HG03280 (cell line): ENCODE data around the gene CFAP69.
"Not testable (repeated sequence)": the region's sequence is repeated elsewhere in the genome, so short reads cannot be mapped to it uniquely, and the experiment has no call there.

Source experiments
- ATAC-seq: cut with Tn5 transposase; IDR thresholded peaks from one replicate; pipeline ENCODE4 v1.9.1; 2021; ENCODE audit warnings: mild to moderate bottlenecking, moderate library complexity; ENCODE audit not compliant: unreplicated experiment

CFAP69 gene

DNA sequence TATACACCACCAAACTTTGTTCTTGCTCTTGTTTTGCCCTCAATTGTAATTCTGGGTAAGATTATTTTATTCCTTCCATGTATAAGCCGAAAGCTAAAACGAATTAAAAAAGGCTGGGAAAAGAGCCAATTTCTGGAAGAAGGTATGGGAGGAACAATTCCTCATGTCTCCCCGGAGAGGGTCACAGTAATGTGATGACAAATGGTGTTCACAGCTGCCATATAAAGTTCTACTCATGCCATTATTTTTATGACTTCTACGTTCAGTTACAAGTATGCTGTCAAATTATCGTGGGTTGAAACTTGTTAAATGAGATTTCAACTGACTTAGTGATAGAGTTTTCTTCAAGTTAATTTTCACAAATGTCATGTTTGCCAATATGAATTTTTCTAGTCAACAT is 12.5 kb upstream of the CFAP69 start:
- ATAC-seq = no peak

DNA sequence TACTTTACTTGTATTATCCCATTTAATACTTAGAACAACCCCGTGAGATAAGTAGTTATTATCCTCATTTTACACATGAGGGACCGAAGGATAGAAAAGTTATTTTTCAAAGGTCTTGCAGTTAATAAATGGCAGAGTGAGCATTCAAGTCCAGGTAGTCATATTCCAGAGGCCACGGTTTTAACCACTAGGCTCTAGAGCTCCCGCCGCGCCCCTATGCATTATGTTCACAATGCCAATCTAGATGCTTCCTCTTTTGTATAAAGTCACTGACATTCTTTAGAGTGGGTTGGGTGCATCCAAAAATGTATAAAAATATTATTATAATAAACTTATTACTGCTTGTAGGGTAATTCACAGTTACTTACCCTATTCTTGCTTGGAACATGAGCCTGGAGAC is 11.4 kb upstream of the CFAP69 start:
- no peak for ATAC-seq

- no peak for ATAC-seq
Observed at GRCh38 chr7:90236721-90237289, 8.2 kb upstream of the CFAP69 start.

DNA sequence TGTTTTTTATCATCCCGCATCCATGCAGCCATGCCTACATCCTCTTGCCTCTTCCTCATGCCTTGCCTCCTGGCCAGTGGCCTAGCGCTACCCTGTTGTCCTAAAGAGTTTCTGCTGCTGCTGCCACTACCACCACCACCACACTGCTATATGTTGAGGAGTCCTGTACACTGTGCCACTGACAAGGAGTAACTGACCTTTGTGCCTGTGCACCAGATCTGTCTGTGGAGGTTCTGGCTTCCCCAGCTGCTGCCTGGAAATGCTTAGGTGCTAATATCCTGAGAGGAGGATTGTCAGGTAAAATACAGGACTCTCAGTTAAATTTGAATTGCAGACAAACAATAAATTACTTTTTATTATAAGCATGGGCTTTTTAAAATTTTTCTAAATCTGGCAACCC is 7.0 kb upstream of the CFAP69 start:
- no peak for ATAC-seq

DNA sequence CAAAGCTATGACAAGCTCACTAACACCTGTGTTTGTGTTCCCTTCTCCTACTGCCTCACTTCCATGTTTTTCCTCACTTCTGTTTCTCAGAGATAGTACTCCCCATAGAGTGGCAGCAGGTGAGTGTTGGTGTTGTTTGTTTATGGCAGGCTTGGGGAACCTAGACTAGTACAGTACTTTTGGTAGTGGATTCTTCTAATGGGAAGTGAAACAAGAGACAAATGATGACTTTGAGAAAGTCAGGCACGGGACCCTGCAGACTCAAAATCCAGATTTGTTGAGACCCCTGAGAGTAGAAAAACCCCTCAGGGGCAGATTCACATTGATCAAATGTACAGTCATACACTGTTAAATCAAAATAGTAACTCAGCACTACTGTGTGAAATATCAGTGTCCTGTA is 6.4 kb upstream of the CFAP69 start:
- ATAC-seq = no peak

DNA sequence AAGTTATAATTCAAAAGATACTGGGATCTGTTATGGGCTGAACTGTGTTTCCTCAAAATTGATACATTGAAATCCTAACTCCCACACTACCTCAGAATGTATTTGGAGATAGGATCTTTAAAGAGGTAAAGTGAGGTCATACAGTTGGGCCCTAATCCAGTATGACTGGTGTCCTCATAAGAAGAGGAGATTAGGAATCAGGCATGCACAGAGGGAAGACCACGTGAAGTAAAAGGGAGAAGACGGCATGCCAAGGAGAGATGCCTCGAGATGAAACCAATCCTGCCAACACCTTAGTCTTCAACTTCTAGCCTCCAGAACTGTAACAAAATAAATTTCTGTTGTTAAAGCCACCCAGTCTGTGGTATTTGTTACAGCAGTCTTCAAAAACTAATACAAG is 5.9 kb upstream of the CFAP69 start:
- ATAC-seq = no peak

DNA sequence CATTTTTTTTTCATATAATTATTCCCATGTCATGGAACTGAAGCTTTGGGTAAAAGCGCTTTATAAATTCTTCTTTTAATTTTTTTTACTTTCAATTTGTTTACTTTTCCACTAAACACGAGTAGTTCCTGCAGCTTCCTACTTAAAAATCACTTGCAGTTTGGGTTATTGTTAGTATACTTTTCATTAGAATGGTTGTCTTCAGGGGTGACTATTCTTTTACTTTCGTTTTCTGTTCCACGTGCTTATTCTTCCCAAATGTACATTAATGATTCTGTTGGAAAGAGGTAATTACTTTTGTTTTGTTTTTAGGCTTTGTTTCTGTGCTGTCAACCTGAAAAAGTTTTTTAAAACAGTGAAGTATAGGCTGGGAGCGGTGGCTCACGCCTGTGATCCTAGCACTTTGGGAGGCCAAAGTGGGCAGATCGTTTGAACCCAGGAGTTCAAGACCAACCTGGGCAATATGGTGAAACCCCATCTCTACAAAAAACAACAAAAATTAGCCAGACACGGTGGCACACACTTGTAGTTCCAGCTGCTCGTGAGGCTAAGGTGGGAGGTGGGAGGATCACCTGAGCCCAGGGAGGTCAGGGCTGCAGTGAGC is 5.2 kb upstream of the CFAP69 start:
- ATAC-seq = no peak

DNA sequence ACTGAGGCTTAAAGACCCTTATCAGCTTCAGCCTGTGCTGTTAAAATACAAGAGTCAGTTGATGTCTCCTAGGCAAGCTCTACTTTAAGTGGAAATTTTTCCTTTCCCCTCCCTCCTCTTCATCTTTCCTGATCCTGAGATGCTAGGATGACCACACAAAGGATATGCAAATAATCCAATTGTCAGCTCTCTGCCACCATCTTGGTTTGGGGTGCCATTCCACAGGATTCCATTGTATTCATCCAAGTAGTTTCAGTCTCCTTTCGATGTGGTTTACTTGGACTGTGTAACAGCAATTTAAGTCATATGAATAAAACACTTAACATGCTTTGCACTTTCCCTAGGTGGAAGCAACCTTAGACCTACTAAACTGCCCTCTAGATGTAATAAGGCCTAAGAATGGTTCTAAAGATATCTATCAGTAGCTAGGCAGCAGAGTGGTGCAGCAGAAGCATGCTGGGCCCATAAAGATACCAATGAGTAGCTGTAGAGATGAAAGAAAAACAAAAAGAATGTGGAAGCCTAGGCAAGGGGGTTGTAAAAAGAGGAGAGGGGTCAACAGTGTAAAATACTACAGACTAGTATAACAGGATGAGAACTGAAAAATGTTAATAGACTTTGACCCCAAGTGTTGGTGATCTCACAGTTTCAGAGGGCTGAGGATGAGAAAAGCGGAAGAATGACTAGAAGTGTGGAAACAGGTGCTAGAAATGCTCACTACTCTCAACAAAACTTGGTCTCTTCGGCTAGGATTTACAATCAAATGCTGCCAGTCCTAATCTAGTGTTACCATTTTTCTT is 2.4 kb upstream of the CFAP69 start:
- peak; percentile 42 for ATAC-seq

- no peak for ATAC-seq
Observed at GRCh38 chr7:90243556-90243955, 1.4 kb upstream of the CFAP69 start.

- no peak for ATAC-seq
Observed at GRCh38 chr7:90244565-90244908, 437 bp upstream of the CFAP69 start.

DNA sequence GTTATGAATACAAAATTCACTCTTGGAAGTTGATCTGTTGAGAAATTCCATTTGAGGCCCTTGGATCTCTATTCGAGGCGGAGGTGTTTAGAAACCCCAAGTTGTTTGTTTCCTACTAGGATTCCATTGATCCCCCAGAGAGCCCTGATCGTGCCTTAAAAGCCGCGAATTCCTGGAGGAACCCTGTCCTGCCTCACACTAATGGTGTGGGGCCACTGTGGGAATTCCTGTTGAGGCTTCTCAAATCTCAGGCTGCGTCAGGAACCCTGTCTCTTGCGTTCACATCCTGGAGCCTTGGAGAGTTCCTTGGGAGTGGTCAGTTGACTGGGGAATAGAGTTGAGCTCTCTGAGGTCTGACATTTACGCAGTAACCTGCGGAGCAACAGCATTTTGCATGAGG is 1.2 kb downstream of the CFAP69 start:
- ATAC-seq = no peak

- no peak for ATAC-seq
Observed at GRCh38 chr7:90248706-90249105, 3.7 kb downstream of the CFAP69 start.

- no peak for ATAC-seq
Observed at GRCh38 chr7:90250601-90251303, 5.8 kb downstream of the CFAP69 start.

GRCh38 chr7:90251304-90251635 is 6.3 kb downstream of the CFAP69 start:
- no peak for ATAC-seq

DNA sequence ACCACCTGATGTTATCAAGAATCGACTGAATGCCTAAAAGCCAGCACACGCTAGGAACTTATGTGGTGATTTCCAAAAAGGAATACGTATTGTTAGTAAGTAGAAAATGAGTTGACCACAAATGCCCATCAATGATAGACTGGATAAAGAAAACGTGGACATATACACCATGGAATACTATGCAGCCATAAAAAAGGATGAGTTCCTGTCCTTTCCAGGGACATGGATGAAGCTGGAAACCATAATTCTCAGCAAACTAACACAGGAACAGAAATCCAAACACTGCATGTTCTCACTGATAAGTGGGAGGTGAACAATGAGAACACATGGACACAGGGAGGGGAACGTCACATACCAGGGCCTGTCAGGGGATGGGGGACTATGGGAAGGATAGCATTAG is 11.0 kb downstream of the CFAP69 start:
- ATAC-seq = not testable (repeated sequence)

DNA sequence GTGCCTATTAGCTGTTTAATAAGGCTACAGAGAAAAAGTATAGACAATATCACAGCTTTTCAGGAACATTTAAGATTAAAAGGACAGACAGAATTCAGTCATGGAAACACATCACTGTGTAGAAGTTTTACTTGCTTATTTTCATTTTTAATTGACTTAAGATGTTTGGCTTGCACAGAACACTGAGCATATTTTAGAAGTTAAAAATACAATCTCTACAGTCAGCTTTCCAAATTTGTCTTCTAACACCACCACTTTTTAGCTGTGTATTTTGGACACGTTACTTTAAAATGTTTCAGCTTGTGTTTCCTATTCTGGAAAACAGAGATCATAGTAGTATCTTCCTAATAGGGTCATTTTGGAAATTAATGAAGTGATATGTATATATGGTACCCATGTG is 11.8 kb downstream of the CFAP69 start:
- ATAC-seq = no peak

GRCh38 chr7:90261441-90261840 is 16.5 kb downstream of the CFAP69 start:
- ATAC-seq = no peak

DNA sequence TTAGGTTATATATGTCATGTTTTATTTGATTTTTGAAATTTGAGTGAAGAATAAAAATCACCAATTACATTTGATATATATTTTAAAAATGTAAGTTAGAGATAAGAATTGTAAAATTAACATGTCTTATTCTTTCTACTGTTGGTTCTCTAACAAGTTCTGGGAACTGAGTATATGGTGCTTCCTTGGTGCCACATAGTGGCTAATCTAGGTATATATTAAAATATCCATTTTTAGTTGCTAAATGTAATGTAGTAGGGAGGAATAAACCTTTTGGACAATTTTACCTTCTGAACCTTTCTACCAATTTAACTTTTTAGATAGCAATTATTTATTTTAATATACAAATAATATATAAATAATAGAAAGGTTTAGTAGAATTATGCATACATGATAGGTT is 17.5 kb downstream of the CFAP69 start:
- ATAC-seq = no peak

DNA sequence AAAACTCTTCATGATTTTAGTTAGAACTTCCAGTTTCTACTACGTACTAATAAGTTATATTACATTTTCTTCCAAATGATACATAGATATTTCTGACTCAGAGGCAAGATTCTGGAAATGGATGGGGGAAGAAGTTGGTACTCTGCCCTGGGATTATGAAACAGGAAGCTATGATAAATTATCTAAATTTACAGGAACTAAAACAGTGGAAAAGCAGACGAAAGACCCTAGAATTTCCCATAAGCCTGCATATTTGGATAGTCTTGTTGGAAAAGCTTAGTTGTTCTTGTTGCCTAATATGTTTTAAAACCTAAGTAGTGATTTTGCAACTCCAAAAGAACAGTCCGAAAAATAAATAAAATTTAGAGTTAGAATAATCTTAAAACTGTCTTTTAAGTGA is 21.8 kb downstream of the CFAP69 start:
- no peak for ATAC-seq

DNA sequence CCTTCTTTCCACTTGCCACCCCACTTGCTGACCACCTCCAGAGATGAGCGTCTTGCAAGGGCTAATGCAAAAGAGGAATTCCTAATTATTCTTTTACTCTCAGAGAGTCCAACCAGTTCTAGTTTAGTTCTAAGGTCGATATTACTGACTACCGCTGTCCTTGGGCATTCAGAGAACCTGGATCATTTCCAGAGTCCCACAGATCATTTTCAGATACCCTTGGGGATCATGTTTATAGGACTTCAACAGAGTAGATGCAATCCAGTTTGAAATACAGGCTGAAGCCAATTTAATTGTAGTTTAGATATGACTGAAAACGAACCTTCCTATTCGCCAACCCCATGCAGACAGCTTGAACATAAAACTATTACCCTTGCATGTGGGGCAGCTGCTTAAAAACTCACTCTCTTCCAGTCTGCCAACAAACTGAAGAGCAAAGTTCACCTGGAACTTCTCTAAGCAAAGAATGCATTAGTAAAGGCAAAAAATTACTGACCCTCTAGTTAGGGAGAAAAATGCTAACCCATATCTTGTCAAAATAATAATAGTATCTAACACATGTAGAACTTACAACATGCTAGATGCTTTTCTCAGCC is 22.4 kb downstream of the CFAP69 start:
- no peak for ATAC-seq

GRCh38 chr7:90269163-90269562 is 24.2 kb downstream of the CFAP69 start:
- no peak for ATAC-seq
